ENCODE data around the gene CYB5B. TPM values are rescaled to one million over a fixed set of nuclear protein-coding genes. Genes with fewer than 3 reads are reported as not detected.

The CYB5B gene
- total RNA-seq (2021) (223 and 242 TPM in 2 replicates), Bru-seq, nascent RNA (percentile 94 among the genes with signal in this experiment), BruChase-seq, experiment 1, labeled RNA remaining after a 2-hour chase (percentile 94 among the genes with signal in this experiment), BruChase-seq, experiment 2, labeled RNA remaining after a 6-hour chase (percentile 95 among the genes with signal in this experiment)
- long read RNA-seq, full-length matches to known transcripts = 324 of 335 reads
- long read RNA-seq, partial matches to known transcripts = 7 of 335 reads
- long read RNA-seq, other reads (novel, unspliced or antisense) = 4 of 335 reads

- peak within 1 kb of the TSS; percentile 81 for H3K27ac ChIP-seq (ENCODE audit: low read depth, low read length, poor library complexity, severe bottlenecking)
- DNase-seq (ENCODE audit: low spot score) = peak; percentile 99
- H3K4me3 ChIP-seq (ENCODE audit: low read depth, low read length, poor library complexity, severe bottlenecking) = peak within 1 kb of the TSS; percentile 72
- H3K9me3 ChIP-seq (ENCODE audit: low read depth, low read length, poor library complexity, severe bottlenecking) = peaks cover 3% of the 10 kb centered on the region
- H3K4me1 ChIP-seq (ENCODE audit: insufficient read depth, low read length, poor library complexity, severe bottlenecking) = peaks cover 5% of the 10 kb centered on the region
- peaks cover 27% of the 10 kb centered on the region for H3K36me3 ChIP-seq (ENCODE audit: insufficient read depth, low read length, poor library complexity, severe bottlenecking)
- no TSS peak for BruUV-seq (replicated peaks)
- no peak for TF ChIP-seq EZH2 (IDR thresholded peaks at IDR 0.05; ENCODE audit: borderline replicate concordance, low read depth, low read length, poor library complexity, severe bottlenecking)
- TF ChIP-seq, protein P1, sequence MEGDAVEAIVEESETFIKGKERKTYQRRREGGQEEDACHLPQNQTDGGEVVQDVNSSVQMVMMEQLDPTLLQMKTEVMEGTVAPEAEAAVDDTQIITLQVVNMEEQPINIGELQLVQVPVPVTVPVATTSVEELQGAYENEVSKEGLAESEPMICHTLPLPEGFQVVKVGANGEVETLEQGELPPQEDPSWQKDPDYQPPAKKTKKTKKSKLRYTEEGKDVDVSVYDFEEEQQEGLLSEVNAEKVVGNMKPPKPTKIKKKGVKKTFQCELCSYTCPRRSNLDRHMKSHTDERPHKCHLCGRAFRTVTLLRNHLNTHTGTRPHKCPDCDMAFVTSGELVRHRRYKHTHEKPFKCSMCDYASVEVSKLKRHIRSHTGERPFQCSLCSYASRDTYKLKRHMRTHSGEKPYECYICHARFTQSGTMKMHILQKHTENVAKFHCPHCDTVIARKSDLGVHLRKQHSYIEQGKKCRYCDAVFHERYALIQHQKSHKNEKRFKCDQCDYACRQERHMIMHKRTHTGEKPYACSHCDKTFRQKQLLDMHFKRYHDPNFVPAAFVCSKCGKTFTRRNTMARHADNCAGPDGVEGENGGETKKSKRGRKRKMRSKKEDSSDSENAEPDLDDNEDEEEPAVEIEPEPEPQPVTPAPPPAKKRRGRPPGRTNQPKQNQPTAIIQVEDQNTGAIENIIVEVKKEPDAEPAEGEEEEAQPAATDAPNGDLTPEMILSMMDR (conservative IDR thresholded peaks at IDR 0.05; ENCODE audit: low read depth, low read length) = no peak
- ChIA-PET POLR2A (ENCODE audit: low non-redundant PET) (interaction anchor here (0.6 kb wide), 1 partner anchor 315 kb away, joined by 4 read pairs; no protein-coding TSS in a partner anchor), CTCF (no interaction called here)
- intact Hi-C loops (cut with micrococcal nuclease; ENCODE audit: unreplicated experiment) = no loop called here
- no peaks in the 10 kb centered on the region for H3K27me3 ChIP-seq (replicated peaks; ENCODE audit: insufficient read depth, low read depth, low read length, poor library complexity)
Measured at GRCh38 chr16:69424053-69424934, at the start of gene CYB5B. CYB5B (plus strand) TSS chr16:69424619; CDS start chr16:69424684, 65 bp downstream.

DNA sequence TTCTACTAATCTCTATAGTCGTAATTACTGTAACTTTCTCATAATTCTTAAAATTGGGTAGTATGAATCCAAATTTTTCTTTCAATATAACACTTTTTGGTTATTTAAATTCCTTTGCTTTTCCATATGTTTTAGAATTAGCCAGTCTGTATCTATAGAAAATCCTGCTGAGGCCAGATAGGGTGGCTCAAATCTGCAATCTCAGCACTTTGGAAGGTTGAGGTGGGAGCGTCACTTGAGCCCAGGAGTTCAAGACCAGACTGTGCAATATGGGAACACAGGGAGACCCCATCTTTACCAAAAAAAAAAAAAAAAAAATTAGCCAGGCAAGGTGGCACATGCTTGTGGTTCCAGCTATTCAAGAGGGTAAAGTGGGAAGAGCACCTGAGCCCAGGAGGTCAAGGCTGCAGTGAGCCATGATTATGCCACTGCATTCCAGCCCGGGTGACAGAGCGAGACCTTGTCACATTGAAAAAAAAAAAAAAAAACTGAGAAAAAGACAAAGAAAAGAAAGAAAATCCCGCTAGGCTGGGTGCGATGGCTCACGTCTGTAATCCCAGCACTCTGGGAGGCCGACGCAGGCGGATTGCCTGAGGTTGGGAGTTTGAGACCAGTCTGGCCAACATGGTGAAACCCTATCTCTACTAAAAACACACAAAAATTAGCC lies 47.9 kb upstream of the CYB5B start:
- Histone ChIP-seq H3K36me3 (ENCODE audit: insufficient read depth, low read length, poor library complexity, severe bottlenecking) (peaks cover 43% of the 10 kb centered on the region), H3K27ac (ENCODE audit: low read depth, low read length, poor library complexity, severe bottlenecking) (no peak overlapping the region), H3K27me3 (replicated peaks; ENCODE audit: insufficient read depth, low read depth, low read length, poor library complexity) (no peaks in the 10 kb centered on the region), H3K9me3 (ENCODE audit: low read depth, low read length, poor library complexity, severe bottlenecking) (no peaks in the 10 kb centered on the region), H3K4me3 (ENCODE audit: low read depth, low read length, poor library complexity, severe bottlenecking) (no peak overlapping the region), H3K4me1 (ENCODE audit: insufficient read depth, low read length, poor library complexity, severe bottlenecking) (no peaks in the 10 kb centered on the region)
- TF ChIP-seq EZH2 (IDR thresholded peaks at IDR 0.05; ENCODE audit: borderline replicate concordance, low read depth, low read length, poor library complexity, severe bottlenecking) = no peak
- TF ChIP-seq, protein P1 (conservative IDR thresholded peaks at IDR 0.05; ENCODE audit: low read depth, low read length) = no peak
- DNase-seq (ENCODE audit: low spot score) = no peak
- intact Hi-C loops (cut with micrococcal nuclease; ENCODE audit: unreplicated experiment) = no loop called here
- CTCF ChIA-PET = no interaction called here
- POLR2A ChIA-PET (ENCODE audit: low non-redundant PET) = no interaction called here
- BruUV-seq (replicated peaks) = no TSS peak

DNA sequence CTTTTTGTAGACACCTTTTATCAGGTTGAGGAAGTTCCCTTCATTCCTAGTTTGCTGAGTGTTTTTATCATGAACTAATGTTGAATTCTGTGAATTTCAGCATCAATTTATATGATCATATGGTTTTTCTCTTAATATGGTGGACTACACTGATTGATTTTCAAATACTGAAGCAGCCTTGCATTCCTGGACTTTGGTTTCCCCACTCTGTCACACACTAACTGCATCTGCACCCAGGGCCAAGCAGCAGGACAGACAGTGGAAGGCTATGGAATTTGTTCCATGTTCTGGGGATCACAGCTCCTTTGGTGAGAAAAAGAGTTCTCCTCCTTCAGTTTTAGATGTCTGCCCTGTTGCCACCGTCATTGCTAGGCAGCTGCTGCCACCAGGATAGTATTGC lies 46.4 kb upstream of the CYB5B start:
- no peak for TF ChIP-seq EZH2 (IDR thresholded peaks at IDR 0.05; ENCODE audit: borderline replicate concordance, low read depth, low read length, poor library complexity, severe bottlenecking)
- TF ChIP-seq, protein P1 (conservative IDR thresholded peaks at IDR 0.05; ENCODE audit: low read depth, low read length) = no peak
- H3K27me3 ChIP-seq (replicated peaks; ENCODE audit: insufficient read depth, low read depth, low read length, poor library complexity) = no peaks in the 10 kb centered on the region
- POLR2A ChIA-PET (ENCODE audit: low non-redundant PET) = no interaction called here
- no peaks in the 10 kb centered on the region for H3K4me1 ChIP-seq (ENCODE audit: insufficient read depth, low read length, poor library complexity, severe bottlenecking)
- no peak for DNase-seq (ENCODE audit: low spot score)
- no peaks in the 10 kb centered on the region for H3K9me3 ChIP-seq (ENCODE audit: low read depth, low read length, poor library complexity, severe bottlenecking)
- H3K27ac ChIP-seq (ENCODE audit: low read depth, low read length, poor library complexity, severe bottlenecking) = no peak overlapping the region
- H3K4me3 ChIP-seq (ENCODE audit: low read depth, low read length, poor library complexity, severe bottlenecking) = no peak overlapping the region
- H3K36me3 ChIP-seq (ENCODE audit: insufficient read depth, low read length, poor library complexity, severe bottlenecking) = peaks cover 58% of the 10 kb centered on the region
- CTCF ChIA-PET = no interaction called here
- BruUV-seq (replicated peaks) = no TSS peak
- intact Hi-C loops (cut with micrococcal nuclease; ENCODE audit: unreplicated experiment) = no loop called here
